Mesothelial cell of epicardium (in vitro differentiated cells): ENCODE results near the gene TNS1. TPM values are rescaled to one million over a fixed set of nuclear protein-coding genes. Genes with fewer than 3 reads are reported as not detected.

Experiments
- DNase-seq, 2 experiments: peaks; one replicate each; pipeline ENCODE4 v3.0.0; 2021; ENCODE audit warnings: low spot score in 2 of 2; ENCODE audit not compliant: unreplicated experiment in 2 of 2
- H3K27ac Mint-ChIP-seq: 2 replicates; pipeline ENCODE4 v1.8.0; 2021; ENCODE audit warnings: mixed read lengths
- H3K27me3 Mint-ChIP-seq: 2 replicates; pipeline ENCODE4 v1.8.0; 2021; ENCODE audit warnings: low read depth, mixed read lengths
- H3K36me3 Mint-ChIP-seq: 2 replicates; pipeline ENCODE4 v1.8.0; 2021; ENCODE audit warnings: mixed read lengths
- H3K4me1 Mint-ChIP-seq: 2 replicates; pipeline ENCODE4 v1.8.0; 2021; ENCODE audit warnings: mixed read lengths
- H3K4me3 Mint-ChIP-seq: 2 replicates; pipeline ENCODE4 v1.8.0; 2021; ENCODE audit warnings: mild to moderate bottlenecking, moderate library complexity, mixed read lengths
- H3K9me3 Mint-ChIP-seq: 2 replicates; pipeline ENCODE4 v1.8.0; 2021; ENCODE audit warnings: mixed read lengths
- total RNA-seq: library from RNA; stranded (reverse); gene quantifications from 3 replicates; pipeline ENCODE4 v1.2.1, GENCODE V29; 2021
- TF ChIP-seq, protein P1 (sequence below): fragments of 200-600 bp; sonication (generic); IDR thresholded peaks from one replicate; pipeline ENCODE4 v1.5.0; 2021; ENCODE audit warnings: antibody characterized with exemption; ENCODE audit not compliant: unreplicated experiment

Gene TNS1
- total RNA-seq, 1 donor from 2014 or later = 130 TPM

DNA sequence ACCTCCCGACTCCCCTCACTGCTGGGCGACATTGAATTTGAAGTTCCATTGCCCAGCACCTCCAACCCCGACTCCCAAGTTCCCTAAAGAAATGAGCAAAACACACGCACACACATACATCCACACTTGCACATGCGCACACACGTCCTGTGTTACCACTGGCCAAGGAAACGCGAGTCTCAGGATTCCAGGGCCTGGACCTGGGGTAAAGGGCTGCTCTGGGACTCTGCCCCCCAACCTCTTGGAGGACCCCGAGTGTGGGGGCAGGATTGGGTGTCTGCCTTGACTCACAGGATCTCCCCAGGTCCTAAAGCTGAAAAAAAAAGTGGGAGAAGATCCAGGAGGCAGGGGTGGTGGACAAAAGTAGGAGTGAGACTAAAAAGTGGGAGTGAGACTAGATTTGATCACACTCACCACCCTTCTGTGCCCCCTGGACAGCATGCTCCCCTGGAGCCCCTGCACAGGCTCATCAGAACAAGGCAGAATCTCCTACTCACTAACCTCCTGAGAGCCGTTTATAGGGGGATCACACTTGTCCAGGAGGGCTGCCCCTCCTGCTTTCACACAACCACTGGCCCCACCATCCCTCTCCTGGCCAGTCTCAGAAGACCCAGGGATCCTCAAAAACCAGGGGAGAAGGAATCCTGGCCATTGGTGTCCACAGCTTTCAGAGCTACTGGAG lies 202.2 kb downstream of the TNS1 start:
- Mint-ChIP-seq H3K27ac (peak overlapping the region; percentile 66), H3K4me1 (peaks cover 9% of the 10 kb centered on the region), H3K9me3 (no peaks in the 10 kb centered on the region), H3K4me3 (no peak overlapping the region), H3K36me3 (peaks cover 8% of the 10 kb centered on the region), H3K27me3 (no peaks in the 10 kb centered on the region)
- DNase-seq = peak in 1 of 2 experiments; percentile 20
- TF ChIP-seq, protein P1, sequence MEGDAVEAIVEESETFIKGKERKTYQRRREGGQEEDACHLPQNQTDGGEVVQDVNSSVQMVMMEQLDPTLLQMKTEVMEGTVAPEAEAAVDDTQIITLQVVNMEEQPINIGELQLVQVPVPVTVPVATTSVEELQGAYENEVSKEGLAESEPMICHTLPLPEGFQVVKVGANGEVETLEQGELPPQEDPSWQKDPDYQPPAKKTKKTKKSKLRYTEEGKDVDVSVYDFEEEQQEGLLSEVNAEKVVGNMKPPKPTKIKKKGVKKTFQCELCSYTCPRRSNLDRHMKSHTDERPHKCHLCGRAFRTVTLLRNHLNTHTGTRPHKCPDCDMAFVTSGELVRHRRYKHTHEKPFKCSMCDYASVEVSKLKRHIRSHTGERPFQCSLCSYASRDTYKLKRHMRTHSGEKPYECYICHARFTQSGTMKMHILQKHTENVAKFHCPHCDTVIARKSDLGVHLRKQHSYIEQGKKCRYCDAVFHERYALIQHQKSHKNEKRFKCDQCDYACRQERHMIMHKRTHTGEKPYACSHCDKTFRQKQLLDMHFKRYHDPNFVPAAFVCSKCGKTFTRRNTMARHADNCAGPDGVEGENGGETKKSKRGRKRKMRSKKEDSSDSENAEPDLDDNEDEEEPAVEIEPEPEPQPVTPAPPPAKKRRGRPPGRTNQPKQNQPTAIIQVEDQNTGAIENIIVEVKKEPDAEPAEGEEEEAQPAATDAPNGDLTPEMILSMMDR = no peak

DNA sequence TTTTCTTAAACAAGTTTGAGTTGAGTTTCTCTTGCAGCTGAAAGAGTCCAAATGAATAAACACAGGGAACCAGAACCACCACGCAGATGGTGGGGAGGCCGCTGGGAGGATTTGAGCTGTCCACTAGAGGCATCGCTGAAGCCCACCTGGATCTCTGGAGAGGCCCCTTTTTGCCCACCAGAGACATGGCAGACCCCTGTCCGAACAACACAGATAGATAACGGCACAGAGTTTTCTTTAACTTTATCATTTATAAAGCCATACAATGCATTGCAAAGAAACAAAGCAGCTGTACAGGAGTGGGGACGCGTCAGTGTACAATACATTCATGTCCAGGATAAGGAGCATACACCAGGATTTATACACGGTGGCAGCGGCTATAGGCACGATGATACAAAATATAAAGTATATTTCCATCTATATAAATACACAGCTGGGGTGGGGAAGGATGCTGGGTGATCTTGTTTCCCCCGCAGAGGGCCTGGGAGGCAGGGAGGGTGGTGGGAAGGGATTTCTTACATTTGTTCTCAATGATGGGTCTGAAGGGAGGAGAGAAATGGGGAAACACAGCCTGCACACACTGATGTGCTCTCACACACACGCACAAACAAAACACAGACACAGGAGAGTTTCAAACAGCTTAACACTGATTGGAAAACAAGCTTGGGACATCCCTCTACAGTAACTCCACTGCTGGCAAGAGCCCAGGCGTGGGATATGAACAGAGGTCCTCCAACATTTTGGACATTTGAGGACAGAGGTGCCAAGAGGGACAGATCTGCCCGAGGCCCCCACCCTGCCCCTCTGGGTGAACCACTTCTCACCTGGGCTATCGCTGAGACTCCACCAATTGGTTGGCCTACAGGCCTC lies 203.0 kb downstream of the TNS1 start:
- DNase-seq = peak in 1 of 2 experiments; percentile 20
- H3K36me3 Mint-ChIP-seq = peaks cover 8% of the 10 kb centered on the region
- H3K27me3 Mint-ChIP-seq = no peaks in the 10 kb centered on the region
- no peak overlapping the region for H3K4me3 Mint-ChIP-seq
- no peaks in the 10 kb centered on the region for H3K9me3 Mint-ChIP-seq
- H3K4me1 Mint-ChIP-seq = peaks cover 9% of the 10 kb centered on the region
- TF ChIP-seq, protein P1 = no peak
- peak overlapping the region; percentile 21 for H3K27ac Mint-ChIP-seq

DNA sequence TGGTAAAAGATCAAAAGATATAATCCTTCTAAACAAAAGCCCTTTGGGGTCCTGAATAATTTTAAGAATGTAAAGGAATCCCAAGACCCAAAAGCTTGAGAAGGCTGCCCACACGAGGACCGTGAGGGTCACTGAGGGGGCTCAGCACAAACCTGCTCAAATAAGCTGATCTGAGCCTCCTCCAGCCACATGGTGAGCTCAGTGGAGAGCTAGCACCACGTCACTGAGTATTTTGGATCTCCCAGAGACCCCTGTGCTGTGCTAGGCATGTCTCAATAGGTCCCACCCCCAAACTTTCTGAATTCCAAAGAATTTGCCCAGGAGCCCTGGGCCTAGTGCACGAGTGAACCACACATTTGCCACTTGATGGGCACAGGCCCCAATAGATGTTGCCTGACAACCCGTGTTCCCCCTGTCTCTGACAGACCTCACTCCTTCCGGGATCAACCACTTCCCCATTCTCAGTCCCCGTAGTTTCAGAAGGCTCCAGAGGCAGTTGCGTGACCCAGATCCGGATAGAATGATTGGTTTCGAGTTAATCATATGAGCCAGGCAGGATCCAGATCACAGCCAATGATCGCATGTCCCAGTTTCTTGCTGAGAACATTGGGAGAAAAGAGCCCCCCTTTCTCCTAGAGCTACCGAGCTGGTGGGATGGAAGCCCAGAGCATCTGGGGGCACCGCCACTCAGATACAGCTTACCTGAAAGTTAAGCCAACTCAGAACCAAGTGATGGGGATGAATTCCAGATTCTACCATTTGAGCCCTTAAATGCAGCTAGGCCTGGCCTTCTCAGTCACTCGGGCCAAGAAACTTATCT lies 203.8 kb downstream of the TNS1 start:
- Mint-ChIP-seq H3K9me3 (no peaks in the 10 kb centered on the region), H3K27ac (no peak overlapping the region), H3K4me3 (no peak overlapping the region), H3K27me3 (no peaks in the 10 kb centered on the region), H3K4me1 (peaks cover 9% of the 10 kb centered on the region), H3K36me3 (peaks cover 8% of the 10 kb centered on the region)
- TF ChIP-seq, protein P1 = no peak
- peak in 1 of 2 experiments; percentile 36 for DNase-seq

DNA sequence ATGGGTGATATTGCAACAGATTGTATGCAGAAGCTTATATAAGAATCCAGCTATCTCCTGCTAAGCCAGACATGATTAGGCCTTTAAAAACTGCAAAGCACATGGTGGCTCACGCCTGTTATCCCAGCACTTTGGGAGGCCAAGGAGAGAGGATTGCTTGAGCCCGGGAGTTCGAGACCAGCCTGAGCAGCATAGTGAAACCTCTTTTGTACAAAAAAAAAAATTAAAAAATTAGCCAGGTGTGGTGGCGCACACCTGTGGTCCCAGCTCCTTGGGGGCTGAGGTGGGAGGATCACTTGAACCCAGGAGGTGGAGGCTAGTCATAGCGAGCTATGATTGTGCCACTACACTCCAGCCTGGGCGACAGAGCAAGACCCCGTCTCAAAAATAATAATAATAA lies 204.6 kb downstream of the TNS1 start:
- Mint-ChIP-seq H3K4me3 (no peak overlapping the region), H3K4me1 (peaks cover 11% of the 10 kb centered on the region), H3K27me3 (no peaks in the 10 kb centered on the region), H3K27ac (no peak overlapping the region), H3K9me3 (no peaks in the 10 kb centered on the region), H3K36me3 (peaks cover 3% of the 10 kb centered on the region)
- TF ChIP-seq, protein P1 = no peak
- DNase-seq = no peak

DNA sequence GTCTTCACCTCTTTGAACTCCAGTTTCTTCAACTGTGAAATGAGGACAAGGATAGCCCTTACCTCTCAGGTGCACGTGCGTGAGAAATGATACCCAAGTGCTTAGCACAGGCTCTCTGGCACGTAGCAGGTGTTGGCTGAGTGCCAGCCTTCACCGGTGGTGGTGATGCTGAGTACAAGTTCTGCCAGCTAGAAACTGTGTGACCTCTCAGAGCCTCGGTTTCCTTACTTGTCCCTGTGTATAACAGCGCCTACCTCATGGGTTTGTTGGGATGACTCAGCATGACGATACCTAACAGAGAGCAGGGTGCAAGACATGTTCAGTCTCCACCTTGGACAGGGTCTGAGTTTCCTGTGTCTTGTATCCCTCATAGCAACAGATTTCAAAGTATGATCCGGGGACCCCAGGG lies 205.1 kb downstream of the TNS1 start:
- DNase-seq = peak in 1 of 2 experiments; percentile 38
- Mint-ChIP-seq H3K27me3 (no peaks in the 10 kb centered on the region), H3K4me3 (no peak overlapping the region), H3K4me1 (peaks cover 12% of the 10 kb centered on the region), H3K27ac (peak overlapping the region; percentile 50), H3K9me3 (no peaks in the 10 kb centered on the region), H3K36me3 (no peaks in the 10 kb centered on the region)
- TF ChIP-seq, protein P1 = no peak
